GM12872 (cell line): Measurements from ENCODE around the gene TMBIM4.

ENCODE experiments used
- TF ChIP-seq, protein P1 (sequence below): IDR thresholded peaks from 3 replicates; pipeline ENCODE4 v1.5.1; 2011; ENCODE audit warnings: low read depth, mild to moderate bottlenecking, low read length, moderate library complexity; ENCODE audit not compliant: insufficient read depth

TMBIM4 gene

DNA sequence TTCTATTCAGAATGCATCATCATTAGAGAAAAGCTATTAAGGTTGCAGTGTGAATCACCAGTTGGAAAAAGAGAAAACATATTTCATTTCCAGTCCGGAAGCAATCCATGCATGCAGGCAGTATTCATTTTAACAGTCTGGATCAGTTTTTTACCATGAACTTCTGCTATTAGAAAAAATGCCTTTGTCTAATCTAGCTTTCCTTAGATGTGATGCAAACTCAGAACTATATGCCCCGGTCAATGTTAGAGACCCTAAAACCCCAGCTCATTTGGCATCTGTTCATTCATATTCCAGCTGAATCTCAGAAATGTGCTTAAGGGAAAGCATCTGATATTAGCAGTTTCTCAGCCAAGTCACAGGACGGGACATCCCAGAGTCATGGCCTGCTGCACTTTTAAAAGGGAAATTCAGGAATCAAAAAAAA lies 27.7 kb upstream of the TMBIM4 start:
- TF ChIP-seq, protein P1, sequence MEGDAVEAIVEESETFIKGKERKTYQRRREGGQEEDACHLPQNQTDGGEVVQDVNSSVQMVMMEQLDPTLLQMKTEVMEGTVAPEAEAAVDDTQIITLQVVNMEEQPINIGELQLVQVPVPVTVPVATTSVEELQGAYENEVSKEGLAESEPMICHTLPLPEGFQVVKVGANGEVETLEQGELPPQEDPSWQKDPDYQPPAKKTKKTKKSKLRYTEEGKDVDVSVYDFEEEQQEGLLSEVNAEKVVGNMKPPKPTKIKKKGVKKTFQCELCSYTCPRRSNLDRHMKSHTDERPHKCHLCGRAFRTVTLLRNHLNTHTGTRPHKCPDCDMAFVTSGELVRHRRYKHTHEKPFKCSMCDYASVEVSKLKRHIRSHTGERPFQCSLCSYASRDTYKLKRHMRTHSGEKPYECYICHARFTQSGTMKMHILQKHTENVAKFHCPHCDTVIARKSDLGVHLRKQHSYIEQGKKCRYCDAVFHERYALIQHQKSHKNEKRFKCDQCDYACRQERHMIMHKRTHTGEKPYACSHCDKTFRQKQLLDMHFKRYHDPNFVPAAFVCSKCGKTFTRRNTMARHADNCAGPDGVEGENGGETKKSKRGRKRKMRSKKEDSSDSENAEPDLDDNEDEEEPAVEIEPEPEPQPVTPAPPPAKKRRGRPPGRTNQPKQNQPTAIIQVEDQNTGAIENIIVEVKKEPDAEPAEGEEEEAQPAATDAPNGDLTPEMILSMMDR = no peak

DNA sequence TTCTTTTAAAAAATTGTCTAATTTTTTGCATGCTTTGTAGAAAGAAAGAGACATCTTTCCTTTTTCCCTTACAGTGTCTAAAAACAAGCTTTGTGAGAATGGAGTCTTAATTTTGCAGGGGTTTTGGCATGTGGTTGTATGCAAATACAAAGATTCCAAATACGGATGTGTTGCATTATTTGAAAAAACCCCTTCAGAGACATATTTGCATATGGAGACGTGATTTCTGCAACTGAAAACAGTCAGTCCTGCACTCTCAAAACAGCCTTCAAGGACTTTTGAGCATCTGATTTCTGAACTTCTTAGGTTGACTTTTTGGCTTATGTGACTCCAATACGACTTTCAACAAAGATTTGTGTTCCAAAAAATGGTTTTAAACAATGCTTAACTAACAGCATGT lies 27.0 kb upstream of the TMBIM4 start:
- TF ChIP-seq, protein P1 = no peak

DNA sequence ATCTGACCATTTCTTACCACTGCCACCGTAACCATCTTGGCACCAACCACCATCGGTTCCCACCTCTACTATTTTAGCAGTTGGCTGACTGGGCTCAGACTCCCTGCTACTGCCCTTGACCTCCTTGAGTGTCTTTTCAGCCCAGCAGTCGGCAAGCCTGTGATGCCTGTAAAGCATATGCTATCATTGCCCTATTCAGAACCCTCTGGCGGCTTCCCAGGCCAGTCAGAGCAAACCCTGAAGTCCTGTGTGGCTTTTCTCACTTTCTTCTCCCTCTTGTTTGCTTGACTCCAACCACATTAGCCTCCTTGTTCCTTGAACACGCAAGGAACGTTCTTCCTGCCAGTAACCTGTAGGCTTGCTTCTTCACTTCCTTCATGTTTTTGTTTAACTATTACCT lies 25.4 kb upstream of the TMBIM4 start:
- TF ChIP-seq, protein P1 = no peak

DNA sequence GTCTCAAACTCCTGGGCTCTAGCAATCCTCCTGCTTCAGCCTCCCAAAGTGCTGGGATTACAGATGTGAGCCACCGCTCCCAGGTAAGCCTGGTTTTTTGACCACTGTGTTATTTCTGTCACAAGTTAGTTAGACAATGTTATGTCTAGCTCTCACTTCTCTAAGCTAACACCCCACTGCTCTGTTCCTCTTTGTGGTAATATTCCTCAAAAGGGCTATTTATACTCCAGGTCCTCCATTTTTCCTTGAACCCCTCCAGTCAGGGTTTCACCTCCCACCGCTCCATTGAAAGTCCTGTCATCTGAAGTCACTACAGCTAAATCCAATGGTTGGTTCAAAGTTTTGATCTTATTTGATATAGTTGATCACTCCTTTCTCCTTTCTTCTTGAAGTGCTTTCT lies 24.3 kb upstream of the TMBIM4 start:
- TF ChIP-seq, protein P1 = no peak

DNA sequence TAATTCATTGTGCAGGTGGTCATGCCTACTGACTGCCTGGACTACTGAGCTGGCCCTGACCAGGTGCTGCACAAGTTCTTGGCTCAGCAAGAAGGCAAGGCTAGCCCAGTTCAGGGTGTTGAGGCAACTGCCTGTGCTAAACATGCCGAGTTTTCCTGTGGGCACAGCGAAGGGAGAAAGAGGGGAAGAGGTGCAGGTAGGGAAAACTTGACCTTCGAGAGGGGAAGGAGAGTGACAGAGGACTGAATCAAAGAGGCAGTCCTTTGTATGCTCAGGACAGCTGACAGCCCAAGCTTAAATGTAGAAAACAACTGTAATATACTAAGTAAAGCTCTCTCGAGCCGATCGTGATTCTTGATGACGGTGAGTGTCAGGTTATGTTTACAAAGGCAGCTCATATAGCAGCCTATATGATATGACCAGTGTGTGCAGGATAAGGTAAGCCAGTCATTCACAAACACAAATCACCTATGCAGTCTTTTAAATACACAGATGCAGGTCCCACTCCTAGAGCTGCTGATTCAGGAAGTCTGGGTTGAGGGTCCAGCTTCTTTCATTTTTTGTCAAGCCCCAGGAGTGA lies 21.8 kb upstream of the TMBIM4 start:
- TF ChIP-seq, protein P1 = no peak

DNA sequence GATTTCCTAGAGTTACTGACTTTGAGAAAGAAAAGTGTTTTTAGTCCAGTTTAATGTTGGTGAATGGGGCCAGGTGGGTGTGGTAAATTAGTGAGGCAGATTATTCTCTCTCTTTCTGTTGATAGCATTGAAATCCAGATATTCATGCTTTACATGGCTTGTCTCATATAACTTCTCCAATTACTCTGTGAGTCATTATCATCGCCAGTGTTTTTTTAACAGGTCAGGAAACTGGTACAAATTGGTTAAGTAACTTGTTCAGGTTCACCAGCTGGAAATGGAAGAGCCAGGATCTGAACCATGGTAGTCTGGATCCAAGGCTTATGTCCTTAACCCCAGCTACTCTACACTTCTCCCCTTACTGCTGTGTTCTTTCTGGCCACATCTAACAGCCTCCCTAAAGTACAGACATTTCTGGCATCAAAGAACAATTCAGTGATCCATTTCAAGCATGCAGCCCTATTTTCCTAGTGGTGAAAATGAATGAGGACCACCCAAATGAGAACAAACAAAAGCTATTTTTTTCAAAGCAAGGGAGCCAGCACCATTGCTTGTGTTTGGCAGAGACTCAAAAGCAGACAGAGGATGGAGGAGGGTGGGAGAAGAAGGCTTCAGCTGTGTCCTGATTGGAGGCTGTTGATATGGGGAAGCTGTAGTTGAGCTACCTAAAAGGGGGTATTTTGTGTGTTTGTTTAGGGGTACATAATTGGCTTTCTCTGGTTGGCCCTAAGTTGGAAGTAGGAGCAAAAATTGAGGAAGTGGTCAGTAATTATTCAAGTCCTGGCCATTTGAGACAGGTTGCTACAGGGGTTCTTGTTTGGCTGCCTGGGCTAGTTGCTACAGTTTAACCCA lies 20.9 kb upstream of the TMBIM4 start:
- TF ChIP-seq, protein P1 = no peak

DNA sequence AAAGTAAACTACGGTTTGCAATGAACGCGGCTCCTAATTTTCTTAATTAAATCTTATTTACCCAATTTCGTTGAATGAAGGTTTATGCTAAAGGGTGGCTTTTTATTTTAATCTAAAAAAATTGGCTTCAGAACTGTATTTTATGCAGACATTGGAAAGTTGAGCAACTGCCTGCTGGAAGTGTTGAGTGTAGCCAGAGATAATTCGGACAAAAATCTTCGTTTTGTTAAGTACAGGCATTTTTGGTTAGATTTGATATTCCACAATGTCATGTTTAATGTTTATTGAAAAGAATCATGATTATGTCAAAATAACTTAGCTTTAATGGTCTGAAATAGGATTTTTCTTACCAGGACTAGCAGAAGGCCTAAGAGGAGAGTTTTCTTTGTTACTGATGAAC lies 20.1 kb upstream of the TMBIM4 start:
- TF ChIP-seq, protein P1 = no peak
